GM18907 (cell line): Measurements from ENCODE around the gene ZRANB3.
"Not testable (repeated sequence)": the region's sequence is repeated elsewhere in the genome, so short reads cannot be mapped to it uniquely, and the experiment has no call there.

ENCODE experiments used
- ATAC-seq: cut with Tn5 transposase; IDR thresholded peaks from one replicate; pipeline ENCODE4 v1.9.1; 2021; ENCODE audit warnings: mild to moderate bottlenecking, moderate library complexity; ENCODE audit not compliant: unreplicated experiment

The ZRANB3 gene

DNA sequence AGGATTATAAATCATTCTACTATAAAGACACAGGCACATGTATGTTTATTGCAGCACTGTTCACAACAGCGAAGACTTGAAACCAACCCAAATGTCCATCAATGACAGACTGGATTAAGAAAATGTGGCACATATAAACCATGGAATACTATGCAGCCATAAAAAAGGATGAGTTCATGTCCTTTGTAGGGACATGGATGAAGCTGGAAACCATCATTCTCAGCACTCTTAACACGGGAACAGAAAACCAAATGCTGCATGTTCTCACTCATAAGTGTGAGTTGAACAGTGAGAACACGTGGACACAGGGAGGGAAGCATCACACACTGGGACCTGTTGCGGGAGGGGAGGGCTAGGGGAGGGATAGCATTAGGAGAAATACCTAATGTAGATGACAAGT is 441.4 kb downstream of the ZRANB3 start:
- ATAC-seq = not testable (repeated sequence)
